Cerebellar cortex (tissue), 1 donor: ENCODE results near the gene HBE1.
A peak's percentile ranks its signal among the peaks of the same experiment; 100 is the strongest.
"Not testable (repeated sequence)": the region's sequence is repeated elsewhere in the genome, so short reads cannot be mapped to it uniquely, and the experiment has no call there.

ENCODE experiments used
- DNase-seq: peaks from one replicate; pipeline ENCODE4 v3.0.0-alpha.2; 2015; ENCODE audit warnings: low spot score

HBE1 gene

DNA sequence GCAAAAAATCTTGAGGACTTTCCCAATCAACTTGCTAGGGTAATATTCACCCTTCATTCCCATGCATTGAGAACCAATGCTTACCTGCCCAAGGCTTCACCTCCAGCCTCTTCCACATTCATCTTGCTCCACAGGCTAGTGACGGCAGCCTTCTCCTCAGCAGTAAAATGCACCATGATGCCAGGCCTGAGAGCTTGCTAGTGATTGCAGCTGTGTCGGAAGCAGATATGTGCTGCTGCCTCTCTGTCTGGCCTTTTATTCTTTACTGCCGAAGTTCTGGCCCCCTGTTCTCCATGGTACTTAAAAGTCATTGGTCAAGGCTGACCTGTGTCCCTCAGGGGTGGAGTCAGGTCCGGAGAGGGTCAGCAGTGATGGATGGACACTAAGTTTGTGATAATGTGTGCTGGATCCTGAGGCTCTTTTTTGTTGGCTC is at the start of gene HBE1:
Gene HBE1 (minus strand): TSS at position 231 of the 433 bp plus-strand sequence. CDS start 55 bp downstream, at position 176.
- no peak for DNase-seq

DNA sequence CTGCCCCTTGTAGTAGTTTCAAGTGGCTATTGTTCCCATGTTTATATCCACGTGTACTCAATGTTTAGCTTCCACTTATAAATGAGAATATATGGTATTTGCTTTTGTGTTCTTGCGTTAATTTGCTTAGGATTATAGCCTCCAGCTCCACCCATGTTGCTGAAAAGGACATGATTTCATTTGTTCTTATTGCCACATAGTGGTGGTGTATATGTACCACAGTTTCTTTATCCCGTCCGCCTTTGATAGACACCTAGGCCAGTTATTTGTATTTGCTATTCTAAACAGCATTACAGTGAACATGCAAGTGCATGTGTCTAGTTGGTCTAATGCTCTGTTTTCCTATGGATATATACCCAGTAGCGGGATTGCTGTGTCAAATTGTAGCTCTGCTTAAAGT is 47.5 kb upstream of the HBE1 start:
- DNase-seq, result no peak

DNA sequence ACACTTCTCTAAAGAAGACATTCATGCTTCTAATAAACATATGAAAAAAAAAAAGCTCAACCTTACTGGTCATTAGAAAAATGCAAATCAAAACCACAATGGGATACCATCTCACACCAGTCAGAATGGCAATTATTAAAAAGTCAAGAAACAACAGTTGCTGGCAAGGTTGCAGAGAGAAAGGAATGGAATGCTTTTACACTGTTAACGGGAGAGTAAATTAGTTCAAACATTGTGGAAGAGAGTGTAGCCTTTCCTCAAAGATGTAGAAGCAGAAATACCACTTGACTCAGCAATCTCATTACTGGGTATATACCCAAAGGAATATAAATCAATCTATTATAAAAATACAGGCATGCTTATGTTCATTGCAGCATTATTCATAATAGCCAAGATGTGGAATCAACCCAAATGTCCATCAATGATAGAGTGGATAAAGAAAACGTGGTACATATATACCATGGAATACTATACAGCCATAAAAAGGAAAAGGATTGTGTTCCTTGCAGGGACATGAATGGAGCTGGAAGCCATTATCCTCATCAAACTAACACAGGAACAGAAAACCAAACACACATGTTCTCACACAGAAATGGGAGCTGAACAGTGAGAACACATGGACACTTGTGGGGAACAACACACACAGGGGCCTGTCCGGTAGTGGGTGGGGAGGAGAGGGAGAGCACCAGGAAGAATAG is 43.7 kb upstream of the HBE1 start:
- DNase-seq, result not testable (repeated sequence)

DNA sequence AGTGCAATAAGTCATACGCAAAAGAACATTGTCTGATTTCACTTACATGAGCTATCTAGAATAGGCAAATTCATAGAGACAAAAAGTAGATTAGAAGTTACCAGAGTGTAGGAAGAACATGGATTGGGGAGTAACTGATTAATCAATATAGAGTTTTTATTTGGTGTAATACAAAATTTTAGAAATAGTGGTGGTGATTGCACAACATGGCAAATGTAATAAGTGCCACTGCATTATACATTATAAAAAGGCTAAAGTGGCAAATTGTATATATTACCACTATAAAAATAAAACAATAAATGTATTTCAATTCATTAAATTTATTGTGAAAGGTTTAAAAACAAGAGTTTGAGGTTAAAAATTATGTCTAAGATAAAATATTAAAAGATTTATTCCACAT is 40.7 kb upstream of the HBE1 start:
- no peak for DNase-seq

DNA sequence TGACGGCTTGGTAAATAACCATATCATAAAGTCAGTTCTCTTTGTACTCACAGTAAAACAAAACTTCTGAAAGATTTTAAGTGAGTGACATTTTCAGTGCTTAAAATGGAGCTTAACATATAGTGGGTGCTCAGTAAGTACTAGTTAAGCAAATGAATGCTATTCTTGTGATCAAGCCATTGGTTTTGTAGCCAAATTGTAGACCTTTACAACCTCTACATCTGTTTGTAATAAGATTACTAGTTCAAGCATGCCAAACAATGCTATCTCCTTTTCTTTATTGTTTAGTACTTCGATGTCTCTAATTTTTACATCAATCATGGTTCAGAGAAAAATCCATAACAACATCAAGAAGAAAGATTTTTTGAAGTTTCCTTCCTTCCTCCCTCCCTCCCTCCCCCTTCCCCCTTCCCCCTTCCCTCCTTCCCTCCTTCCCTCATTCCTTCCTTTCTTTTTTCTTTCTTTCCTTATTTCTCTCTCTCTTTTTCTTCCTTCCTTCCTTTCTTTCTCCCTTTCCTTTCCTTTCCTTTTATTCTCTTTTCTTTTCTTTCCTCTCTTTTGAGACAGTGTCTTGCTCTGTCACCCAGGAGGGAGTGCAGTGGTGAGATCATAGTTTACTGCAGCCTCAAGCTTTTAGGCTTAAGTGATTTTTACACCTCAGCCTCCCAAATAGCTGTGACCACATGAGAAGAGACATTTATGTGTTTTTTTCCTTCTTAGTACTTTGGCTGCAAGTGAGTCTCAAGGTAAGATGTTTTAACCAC is 37.7 kb upstream of the HBE1 start:
- no peak for DNase-seq

DNA sequence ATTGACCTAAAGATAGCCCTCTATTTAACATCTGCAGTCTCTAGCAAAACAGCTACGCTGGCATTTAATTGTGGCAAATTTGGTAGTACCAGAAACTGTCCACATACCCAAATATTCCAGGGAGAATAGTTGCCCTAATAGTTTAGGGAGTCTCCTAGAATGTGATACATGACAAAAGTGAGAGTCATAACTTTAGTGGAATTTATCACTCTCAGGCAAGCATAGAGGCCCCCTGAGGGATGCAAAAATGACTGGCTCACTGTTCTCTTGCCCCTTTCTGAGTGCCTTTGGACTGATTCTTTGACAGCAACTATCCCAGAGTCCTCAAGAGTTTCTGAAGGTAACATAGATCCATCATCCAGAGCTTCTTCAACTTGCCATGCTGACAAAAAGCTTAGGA is 34.3 kb upstream of the HBE1 start:
- DNase-seq, result no peak

DNA sequence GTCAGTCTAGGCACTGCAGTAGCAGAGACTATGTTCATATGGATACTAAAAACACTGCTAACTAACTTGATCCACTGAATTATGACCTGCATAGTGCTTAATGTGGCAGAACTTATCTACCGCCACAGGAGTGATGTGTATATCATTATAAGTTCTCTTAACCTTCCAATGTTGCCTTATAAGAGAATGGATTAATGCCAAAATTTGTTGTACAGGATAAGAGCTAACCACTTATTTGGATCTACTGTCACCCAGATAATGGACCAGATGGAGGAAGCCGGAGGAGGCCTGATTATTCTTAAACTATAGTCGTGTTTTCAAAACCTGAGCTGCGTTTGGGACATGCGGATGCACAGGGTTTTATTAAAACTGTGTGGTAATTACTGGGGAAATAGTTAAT is 33.9 kb upstream of the HBE1 start:
- DNase-seq, result peak; percentile 39

DNA sequence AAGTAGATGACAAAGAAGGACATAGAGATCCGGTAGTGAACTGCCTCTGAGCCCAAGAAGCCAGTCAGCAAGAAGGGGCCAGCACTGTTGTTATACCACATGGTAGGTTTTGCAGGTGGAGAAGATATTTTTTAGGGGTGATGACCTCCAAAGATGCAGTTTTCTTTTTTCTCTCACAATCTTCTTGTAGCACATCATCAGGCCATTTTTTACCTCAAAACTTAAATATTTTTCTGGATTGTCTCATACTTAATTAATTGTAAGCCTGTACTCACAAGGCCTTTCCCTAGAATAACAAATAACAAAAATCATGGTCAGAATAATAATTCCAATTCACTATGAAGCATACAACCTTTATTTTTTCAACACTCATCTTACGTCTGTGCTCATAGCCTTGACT is 32.1 kb upstream of the HBE1 start, which contains the start of gene OR51B4:
Gene OR51B4 (minus strand): TSS at position 101 of the 400 bp plus-strand sequence. CDS start 0 bp downstream, at position 101.
- DNase-seq, result no peak

DNA sequence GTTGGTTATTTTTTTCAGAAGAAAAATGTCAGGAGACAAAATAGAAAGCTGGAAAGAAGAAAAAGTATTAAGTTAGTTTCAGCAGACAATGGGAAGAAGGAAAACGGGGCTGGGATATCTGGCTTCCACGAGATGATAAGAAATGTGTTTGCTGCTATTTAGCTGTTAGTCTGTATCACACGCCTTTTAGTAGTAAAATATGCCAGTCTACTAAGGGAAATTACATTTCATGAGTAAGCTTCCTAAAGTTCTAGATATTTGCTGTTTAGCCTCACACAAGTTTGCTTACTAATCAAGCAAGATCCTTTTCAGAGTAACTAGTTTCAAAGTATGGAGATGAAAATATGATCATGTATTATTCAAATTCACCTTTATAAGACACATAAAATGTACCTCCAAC is 30.5 kb upstream of the HBE1 start:
- no peak for DNase-seq

DNA sequence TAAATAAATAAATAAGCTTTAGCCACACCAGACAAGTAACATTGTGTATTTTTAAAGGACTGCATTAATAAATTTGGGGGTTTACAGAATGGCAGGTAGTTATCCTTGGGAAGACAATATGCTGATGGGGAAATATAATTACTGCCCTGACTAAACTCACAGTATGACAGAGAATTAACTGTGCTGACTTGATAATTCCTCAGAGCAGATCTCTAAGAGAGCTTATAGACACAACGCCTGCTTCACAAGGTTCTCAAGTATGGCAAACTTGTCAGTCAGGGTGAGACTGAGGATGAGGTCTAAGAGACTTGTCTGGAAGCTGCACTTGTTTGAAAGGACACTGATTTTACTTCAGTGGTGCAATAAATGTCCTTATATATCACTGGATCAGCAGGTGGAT is 28.7 kb upstream of the HBE1 start:
- no peak for DNase-seq

DNA sequence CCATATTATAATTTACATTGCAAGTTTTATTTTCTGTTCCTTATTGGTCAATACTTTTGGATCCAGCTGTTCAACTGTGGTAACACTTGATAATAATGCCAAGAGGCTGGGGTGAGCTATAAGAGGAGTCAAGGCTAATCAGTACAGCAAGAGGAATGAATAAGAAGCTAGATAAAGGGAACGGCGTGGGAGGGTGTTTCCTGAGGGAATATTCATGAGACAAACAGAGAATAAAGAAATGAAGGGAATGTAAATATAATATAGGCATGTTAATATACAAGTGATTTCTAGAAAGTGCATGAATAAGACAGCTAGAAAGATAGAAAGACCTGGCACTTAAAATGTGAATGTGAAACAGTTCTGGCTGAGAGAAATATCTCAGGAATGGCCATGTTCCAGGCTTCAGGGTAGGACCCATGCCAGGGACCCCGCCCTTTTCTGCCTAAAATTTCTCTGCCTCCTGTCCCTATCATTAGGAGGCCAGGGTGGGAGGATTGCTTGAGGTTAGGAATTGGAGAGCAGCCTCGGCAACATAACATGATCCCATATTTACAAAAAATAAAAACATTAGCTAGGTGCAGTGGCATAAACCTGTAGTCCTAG is 28.1 kb upstream of the HBE1 start:
- no peak for DNase-seq

DNA sequence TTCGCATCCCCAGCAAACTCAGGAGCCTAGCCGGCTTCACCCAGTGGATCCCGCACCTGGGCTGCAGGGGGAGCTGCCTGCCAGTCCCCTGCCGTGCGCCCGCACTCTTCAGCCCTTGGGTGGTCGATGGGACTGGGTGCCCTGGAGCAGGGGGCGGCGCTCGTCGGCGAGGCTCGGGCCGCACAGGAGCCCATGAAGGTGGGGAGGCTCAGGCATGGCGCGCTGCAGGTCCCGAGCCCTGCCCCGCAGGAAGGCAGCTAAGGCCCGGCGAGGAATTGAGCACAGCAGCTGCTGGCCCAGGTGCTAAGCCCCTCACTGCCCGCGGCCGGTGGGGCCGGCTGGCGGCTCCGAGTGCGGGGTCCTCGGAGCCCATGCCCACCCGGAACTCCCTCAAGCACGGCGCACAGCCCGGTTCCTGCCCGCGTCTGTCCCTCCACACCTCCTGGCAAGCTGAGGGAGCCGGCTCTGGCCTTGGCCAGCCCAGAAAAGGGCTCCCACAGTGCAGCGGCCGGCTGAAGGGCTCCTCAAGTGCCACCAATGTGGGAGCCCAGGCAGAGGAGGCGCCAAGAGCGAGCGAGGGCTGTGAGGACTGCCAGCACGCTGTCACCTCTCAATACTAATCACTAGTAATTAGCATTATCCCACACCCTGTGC is 24.7 kb upstream of the HBE1 start:
- DNase-seq, result not testable (repeated sequence)

DNA sequence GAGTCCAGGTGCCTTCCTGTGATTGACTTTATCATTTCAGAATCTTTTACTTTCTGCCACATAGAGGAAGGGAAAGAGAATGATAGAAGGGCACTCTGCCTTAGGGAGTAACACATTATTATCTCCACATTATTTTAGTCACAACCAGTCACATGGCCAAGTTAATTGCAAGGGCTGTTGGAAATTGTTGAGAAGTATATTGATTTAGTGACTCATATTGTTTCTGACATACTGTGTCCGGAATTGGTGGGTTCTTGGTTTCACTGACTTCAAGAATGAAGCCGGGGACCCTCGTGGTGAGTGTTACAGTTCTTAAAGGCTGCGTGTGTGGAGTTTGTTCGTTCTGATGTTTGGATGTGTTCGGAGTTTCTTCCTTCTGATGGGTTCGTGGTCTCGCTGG is 23.3 kb upstream of the HBE1 start:
- no peak for DNase-seq

DNA sequence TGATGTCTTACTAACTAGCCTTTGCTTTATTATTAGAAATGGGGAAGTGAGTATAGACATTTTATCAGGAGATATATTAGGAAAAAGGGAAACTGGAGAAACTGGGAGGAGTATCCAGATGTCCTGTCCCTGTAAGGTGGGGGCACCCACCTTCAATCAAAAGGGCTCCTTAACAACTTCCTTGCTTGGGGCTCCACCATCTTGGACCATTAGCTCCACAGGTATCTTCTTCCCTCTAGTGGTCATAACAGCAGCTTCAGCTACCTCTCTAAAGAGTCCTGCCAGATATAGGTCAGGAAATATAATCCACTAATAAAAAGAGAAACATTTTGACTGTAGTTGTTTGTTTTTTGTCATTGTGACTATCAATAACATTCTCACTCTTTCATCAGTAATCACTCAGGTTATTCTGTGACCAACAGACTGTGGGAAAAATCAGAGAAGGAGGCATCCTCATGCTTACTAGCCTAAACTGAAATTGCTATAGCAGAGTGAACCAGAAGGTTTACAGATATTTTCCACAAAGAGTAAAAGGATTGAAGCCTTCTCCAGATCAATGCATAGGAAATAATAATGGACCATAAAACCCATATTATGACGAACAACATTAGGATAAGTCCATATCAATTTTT is 21.6 kb upstream of the HBE1 start:
- peak; percentile 15 for DNase-seq

DNA sequence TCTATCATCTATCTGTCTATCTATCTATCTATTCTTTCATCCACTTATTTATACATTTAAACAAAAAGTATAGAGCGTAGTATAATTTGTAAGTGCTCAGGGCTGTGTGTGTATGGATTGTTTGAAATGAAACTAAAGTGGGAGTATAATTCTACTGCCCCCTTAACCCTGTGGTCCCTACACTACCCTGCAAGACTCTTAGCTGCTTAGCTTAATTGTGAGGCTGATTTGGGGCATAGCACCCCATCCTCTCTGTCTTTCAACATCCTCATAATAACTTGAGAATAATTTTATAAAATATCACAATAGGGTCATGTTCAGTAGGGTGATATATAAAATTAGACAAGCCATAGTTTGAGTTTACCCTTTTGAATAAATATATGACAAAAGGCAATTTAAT is 20.4 kb upstream of the HBE1 start:
- no peak for DNase-seq

DNA sequence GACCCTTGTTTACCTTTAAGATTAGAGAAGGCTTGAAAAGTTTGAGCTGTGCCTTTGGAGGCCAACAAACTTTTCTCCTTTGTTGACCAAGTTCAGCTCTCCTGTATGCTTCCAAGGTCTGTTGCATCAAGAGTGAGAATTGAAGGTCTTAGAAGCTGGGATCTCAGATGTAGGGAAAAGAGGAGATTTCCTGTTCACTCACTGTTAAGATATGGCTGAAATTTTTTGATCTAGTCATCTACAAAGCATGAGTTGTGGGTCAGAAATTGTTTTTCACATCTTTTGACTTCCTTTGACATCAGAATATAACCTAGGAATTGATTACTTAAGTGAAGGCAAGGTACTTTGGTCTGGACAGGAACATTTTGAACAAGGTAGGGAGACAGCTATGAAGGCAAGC is 20.0 kb upstream of the HBE1 start:
- DNase-seq, result no peak

DNA sequence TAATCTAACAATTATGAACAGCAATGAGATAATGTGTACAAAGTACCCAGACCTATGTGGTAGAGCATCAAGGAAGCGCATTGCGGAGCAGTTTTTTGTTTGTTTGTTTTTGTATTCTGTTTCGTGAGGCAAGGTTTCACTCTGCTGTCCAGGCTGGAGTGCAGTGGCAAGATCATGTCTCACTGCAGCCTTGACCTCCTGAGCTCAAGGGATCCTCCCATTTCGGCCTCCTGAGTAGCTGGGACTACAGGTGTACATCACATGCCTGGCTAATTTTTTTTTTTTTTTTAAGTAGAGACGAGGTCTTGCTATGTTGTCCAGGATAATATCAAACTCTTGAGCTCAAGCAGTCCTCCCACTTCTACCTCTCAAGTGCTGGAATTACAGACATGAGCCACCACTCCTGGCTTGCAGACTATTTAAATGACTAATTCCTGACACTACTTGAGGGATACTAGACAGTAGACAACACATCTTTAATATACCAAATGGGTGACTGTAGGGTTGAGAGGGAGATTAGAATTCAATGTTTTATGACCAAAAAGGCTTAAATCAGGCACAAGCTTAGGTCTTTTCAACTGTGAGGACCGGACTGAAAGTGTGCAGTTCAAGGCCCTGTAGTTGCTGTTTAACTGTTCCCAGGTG is 19.3 kb upstream of the HBE1 start:
- no peak for DNase-seq

DNA sequence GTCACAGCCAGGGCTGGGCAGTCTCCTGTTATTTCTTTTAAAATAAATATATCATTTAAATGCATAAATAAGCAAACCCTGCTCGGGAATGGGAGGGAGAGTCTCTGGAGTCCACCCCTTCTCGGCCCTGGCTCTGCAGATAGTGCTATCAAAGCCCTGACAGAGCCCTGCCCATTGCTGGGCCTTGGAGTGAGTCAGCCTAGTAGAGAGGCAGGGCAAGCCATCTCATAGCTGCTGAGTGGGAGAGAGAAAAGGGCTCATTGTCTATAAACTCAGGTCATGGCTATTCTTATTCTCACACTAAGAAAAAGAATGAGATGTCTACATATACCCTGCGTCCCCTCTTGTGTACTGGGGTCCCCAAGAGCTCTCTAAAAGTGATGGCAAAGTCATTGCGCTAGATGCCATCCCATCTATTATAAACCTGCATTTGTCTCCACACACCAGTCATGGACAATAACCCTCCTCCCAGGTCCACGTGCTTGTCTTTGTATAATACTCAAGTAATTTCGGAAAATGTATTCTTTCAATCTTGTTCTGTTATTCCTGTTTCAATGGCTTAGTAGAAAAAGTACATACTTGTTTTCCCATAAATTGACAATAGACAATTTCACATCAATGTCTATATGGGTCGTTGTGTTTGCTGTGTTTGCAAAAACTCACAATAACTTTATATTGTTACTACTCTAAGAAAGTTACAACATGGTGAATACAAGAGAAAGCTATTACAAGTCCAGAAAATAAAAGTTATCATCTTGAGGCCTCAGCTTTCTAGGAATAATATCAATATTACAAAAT is 18.6 kb upstream of the HBE1 start:
- no peak for DNase-seq

DNA sequence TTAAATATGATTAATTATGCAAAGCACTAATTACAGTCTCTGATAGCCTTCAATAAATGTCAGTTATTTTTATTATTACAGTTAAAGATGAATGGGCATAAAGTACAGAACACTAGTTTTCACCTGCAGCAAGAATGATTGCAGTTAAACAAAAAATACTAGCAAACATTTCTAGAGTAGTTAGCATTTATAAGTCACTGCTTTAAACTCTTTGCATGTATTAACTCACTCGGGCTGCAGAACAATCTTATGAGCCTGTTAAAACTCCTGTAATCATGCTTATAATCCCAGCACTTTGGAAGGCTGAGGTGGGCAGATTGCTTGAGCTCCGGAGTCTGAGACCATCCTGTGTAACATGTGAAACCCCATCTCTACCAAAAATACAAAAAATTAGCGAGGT is 17.2 kb upstream of the HBE1 start:
- no peak for DNase-seq

DNA sequence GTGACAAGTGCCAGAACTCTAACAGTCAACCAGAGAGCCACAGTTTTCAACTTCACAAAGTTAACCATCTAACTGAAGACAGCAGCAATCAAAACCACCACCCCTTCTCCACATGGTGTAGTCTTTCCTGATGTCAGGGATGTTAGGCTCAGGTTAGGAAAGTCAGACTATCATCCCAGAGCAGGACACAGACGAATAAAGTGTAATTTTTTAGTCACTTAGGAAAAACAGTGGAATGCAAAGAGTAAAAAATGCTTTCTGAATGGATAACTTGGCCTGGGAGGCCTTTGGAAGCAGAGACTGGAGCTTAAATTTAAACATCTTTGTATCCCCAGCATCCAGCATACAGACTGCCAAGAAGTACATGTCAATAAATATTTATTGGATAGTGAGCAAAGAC is 16.6 kb upstream of the HBE1 start:
- DNase-seq, result no peak
